BJ (cell line): Measurements from ENCODE around the gene NUAK2. TPM values are rescaled to one million over a fixed set of nuclear protein-coding genes. Genes with fewer than 3 reads are reported as not detected.
"Not testable (repeated sequence)": the region's sequence is repeated elsewhere in the genome, so short reads cannot be mapped to it uniquely, and the experiment has no call there.

ENCODE experiments used
- CTCF ChIA-PET: fragments of 350-600 bp; formaldehyde crosslinking; extraction: SDS; loops from one replicate; lab custom pipeline; 2021; ENCODE audit warnings: antibody characterized with exemption, inconsistent platforms; lab: Yijun Ruan, JAX
- POLR2A ChIA-PET: fragments of 300-600 bp; sonication (Branson Sonifier 250); formaldehyde crosslinking; extraction: SDS; loops from one replicate; lab custom pipeline; 2021; ENCODE audit warnings: antibody characterized with exemption; lab: Charles Lee
- DNase-seq: peaks from one replicate; pipeline ENCODE4 v3.0.0-alpha.2; 2011; ENCODE audit warnings: low read depth
- H3K27me3 ChIP-seq: 2 replicates; pipeline ENCODE4 v1.6.0; 2011; ENCODE audit warnings: low read length; ENCODE audit not compliant: control insufficient read depth, insufficient read depth
- H3K36me3 ChIP-seq: 2 replicates; pipeline ENCODE4 v1.5.1; 2011; ENCODE audit warnings: low read length; ENCODE audit not compliant: control insufficient read depth, insufficient read depth
- H3K4me3 ChIP-seq: 2 replicates; pipeline ENCODE4 v1.5.1; 2011; ENCODE audit warnings: low read depth, mild to moderate bottlenecking, control low read depth, low read length
- polyA plus RNA-seq: library from polyadenylated mRNA; depleted of rRNA; stranded (reverse); fragments of >200 nt; gene quantifications from 2 replicates; pipeline ENCODE4 v1.2.3, GENCODE V29; 2011
- TF ChIP-seq, protein P1 (sequence below): IDR thresholded peaks from 2 replicates; pipeline ENCODE4 v1.5.1; 2011; ENCODE audit warnings: low read depth, mild to moderate bottlenecking, control low read depth, inconsistent platforms, low read length, moderate library complexity; ENCODE audit not compliant: insufficient read depth

The NUAK2 gene
- polyA plus RNA-seq, 1 experiment: 5.8 TPM

GRCh38 chr1:205284420-205285144, 37.0 kb downstream of the NUAK2 start:
- no peaks in the 10 kb centered on the region for H3K27me3 ChIP-seq
- H3K4me3 ChIP-seq: no peak overlapping the region
- peak; percentile 92 for DNase-seq
- H3K36me3 ChIP-seq: no peaks in the 10 kb centered on the region
- CTCF ChIA-PET: interaction anchor here (0.7 to 8.4 kb wide), 6 partner anchors 9 to 41 kb away, joined by 3 to 53 read pairs (median 6); partner anchors contain the start of gene NUAK2
- TF ChIP-seq, protein P1, sequence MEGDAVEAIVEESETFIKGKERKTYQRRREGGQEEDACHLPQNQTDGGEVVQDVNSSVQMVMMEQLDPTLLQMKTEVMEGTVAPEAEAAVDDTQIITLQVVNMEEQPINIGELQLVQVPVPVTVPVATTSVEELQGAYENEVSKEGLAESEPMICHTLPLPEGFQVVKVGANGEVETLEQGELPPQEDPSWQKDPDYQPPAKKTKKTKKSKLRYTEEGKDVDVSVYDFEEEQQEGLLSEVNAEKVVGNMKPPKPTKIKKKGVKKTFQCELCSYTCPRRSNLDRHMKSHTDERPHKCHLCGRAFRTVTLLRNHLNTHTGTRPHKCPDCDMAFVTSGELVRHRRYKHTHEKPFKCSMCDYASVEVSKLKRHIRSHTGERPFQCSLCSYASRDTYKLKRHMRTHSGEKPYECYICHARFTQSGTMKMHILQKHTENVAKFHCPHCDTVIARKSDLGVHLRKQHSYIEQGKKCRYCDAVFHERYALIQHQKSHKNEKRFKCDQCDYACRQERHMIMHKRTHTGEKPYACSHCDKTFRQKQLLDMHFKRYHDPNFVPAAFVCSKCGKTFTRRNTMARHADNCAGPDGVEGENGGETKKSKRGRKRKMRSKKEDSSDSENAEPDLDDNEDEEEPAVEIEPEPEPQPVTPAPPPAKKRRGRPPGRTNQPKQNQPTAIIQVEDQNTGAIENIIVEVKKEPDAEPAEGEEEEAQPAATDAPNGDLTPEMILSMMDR: peak; percentile 44
- POLR2A ChIA-PET: interaction anchor here (1.2 kb wide), 1 partner anchor 13 kb away, joined by 4 read pairs; no protein-coding TSS in a partner anchor

GRCh38 chr1:205283270-205284147, 38.0 kb downstream of the NUAK2 start:
- no peak for DNase-seq
- ChIA-PET POLR2A (interaction anchor here (1.2 kb wide), 1 partner anchor 14 kb away, joined by 4 read pairs; no protein-coding TSS in a partner anchor), CTCF (interaction anchor here (0.8 to 8.4 kb wide), 4 partner anchors 9 to 42 kb away, joined by 4 to 53 read pairs (median 38); no protein-coding TSS in a partner anchor)
- TF ChIP-seq, protein P1: no peak
- Histone ChIP-seq H3K27me3 (no peaks in the 10 kb centered on the region), H3K36me3 (no peaks in the 10 kb centered on the region), H3K4me3 (no peak overlapping the region)

GRCh38 chr1:205280666-205281395, 40.7 kb downstream of the NUAK2 start:
- CTCF ChIA-PET: interaction anchor here (1.8 to 8.4 kb wide), 3 partner anchors 6 to 45 kb away, joined by 7 to 53 read pairs (median 33); no protein-coding TSS in a partner anchor
- POLR2A ChIA-PET, H3K4me3 ChIP-seq, H3K36me3 ChIP-seq, DNase-seq, H3K27me3 ChIP-seq: not testable (repeated sequence)

DNA sequence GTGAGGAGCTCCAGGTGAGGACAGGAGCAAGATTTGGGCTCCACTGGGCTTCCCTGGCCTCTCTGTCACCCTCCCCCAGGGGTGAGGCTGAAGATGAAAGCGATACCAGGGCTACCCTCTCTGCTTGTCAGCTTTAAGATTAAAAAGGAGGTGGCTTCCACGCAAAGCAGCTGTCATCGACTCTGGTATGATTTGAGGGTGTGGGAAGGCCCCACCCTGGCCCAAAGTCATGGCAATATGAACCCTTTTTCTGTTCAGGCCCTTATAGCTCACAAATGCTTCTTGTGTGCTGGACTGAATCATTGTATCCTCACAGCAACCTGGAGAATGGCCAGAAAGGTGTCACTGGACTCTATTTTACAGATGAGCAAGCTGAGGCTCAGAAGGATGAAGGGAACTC, 41.6 kb downstream of the NUAK2 start:
- DNase-seq: no peak
- no peaks in the 10 kb centered on the region for H3K27me3 ChIP-seq
- ChIA-PET POLR2A (no interaction called here), CTCF (interaction anchor here (0.7 to 4.0 kb wide), 6 partner anchors 9 to 56 kb away, joined by 3 to 33 read pairs (median 4); no protein-coding TSS in a partner anchor)
- no peaks in the 10 kb centered on the region for H3K36me3 ChIP-seq
- TF ChIP-seq, protein P1: no peak
- H3K4me3 ChIP-seq: no peak overlapping the region

DNA sequence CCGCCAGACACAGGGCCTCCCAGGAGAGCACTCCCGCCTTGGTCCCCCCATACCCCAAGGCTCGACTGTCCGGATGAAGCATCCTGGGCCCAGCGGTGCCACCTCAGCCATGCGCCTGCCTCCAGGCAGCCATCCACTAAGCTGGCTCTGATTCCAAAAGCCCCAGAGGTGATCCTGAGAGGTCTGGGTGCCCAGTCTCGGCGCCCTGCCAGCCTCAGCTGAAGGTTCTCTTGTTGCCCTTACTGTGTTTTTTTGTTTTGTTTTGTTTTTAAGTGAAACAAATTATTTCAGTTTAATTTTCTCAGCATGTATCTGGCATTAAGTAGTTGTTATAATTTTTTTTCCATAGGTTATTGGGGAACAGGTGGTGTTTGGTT, 44.9 kb downstream of the NUAK2 start:
- TF ChIP-seq, protein P1: no peak
- Histone ChIP-seq H3K4me3 (no peak overlapping the region), H3K27me3 (no peaks in the 10 kb centered on the region), H3K36me3 (no peaks in the 10 kb centered on the region)
- ChIA-PET CTCF (interaction anchor here (0.9 to 11.8 kb wide), 3 partner anchors 8 to 77 kb away, joined by 3 to 679 read pairs (median 53); partner anchors contain the start of gene NUAK2), POLR2A (no interaction called here)
- DNase-seq: no peak
